ENCODE results near the gene CXCL6.
A peak's percentile ranks its signal among the peaks of the same experiment; 100 is the strongest.

The CXCL6 gene

GRCh38 chr4:73842696-73843095 is 6.2 kb downstream of the CXCL6 start:
- no peak for DNase-seq (ENCODE audit: low spot score)

GRCh38 chr4:73843369-73843768 is 6.9 kb downstream of the CXCL6 start:
- DNase-seq (ENCODE audit: low spot score): no peak

GRCh38 chr4:73844345-73844744 is 7.9 kb downstream of the CXCL6 start:
- DNase-seq (ENCODE audit: low spot score): peak; percentile 46

- DNase-seq (ENCODE audit: low spot score): no peak
Observed at GRCh38 chr4:73844806-73845205, 8.3 kb downstream of the CXCL6 start.

- DNase-seq (ENCODE audit: low spot score): no peak
Observed at GRCh38 chr4:73847526-73848182, 11.2 kb downstream of the CXCL6 start.

- DNase-seq (ENCODE audit: low spot score): no peak
Observed at GRCh38 chr4:73848183-73848777, 11.8 kb downstream of the CXCL6 start.

- DNase-seq (ENCODE audit: low spot score): no peak
Observed at GRCh38 chr4:73850261-73850970, 13.9 kb downstream of the CXCL6 start.

GRCh38 chr4:73851293-73851692 is 14.8 kb downstream of the CXCL6 start:
- no peak for DNase-seq (ENCODE audit: low spot score)

- no peak for DNase-seq (ENCODE audit: low spot score)
Observed at GRCh38 chr4:73852771-73853170, 16.3 kb downstream of the CXCL6 start.

- DNase-seq (ENCODE audit: low spot score): no peak
Observed at GRCh38 chr4:73853246-73853704, 16.8 kb downstream of the CXCL6 start, which contains the start of gene PF4V1. Gene PF4V1 (plus strand): TSS chr4:73853296. CDS start chr4:73853363, 67 bp downstream.

- DNase-seq (ENCODE audit: low spot score): no peak
Observed at GRCh38 chr4:73853718-73854473, 17.4 kb downstream of the CXCL6 start.

GRCh38 chr4:73855406-73855805 is 18.9 kb downstream of the CXCL6 start:
- no peak for DNase-seq (ENCODE audit: low spot score)

GRCh38 chr4:73856518-73856917 is 20.0 kb downstream of the CXCL6 start:
- no peak for DNase-seq (ENCODE audit: low spot score)

GRCh38 chr4:73859614-73860088 is 23.2 kb downstream of the CXCL6 start:
- no peak for DNase-seq (ENCODE audit: low spot score)

GRCh38 chr4:73860181-73860580 is 23.7 kb downstream of the CXCL6 start:
- no peak for DNase-seq (ENCODE audit: low spot score)

GRCh38 chr4:73860917-73861316 is 24.4 kb downstream of the CXCL6 start:
- no peak for DNase-seq (ENCODE audit: low spot score)

- DNase-seq (ENCODE audit: low spot score): no peak
Observed at GRCh38 chr4:73862322-73862721, 25.8 kb downstream of the CXCL6 start.

- DNase-seq (ENCODE audit: low spot score): peak; percentile 26
Observed at GRCh38 chr4:73864365-73864764, 27.9 kb downstream of the CXCL6 start.

- no peak for DNase-seq (ENCODE audit: low spot score)
Observed at GRCh38 chr4:73864961-73865360, 28.5 kb downstream of the CXCL6 start.

- DNase-seq (ENCODE audit: low spot score): no peak
Observed at GRCh38 chr4:73865431-73866096, 29.1 kb downstream of the CXCL6 start.

- no peak for DNase-seq (ENCODE audit: low spot score)
Observed at GRCh38 chr4:73866246-73866645, 29.8 kb downstream of the CXCL6 start.

GRCh38 chr4:73867783-73868182 is 31.3 kb downstream of the CXCL6 start:
- no peak for DNase-seq (ENCODE audit: low spot score)
